MM.1S (cell line): ENCODE results near the gene ANAPC4.

Experiments used
- DNase-seq: peaks from one replicate; pipeline ENCODE4 v3.0.0-alpha.2; 2015
- H2AFZ ChIP-seq: fragments of 300-600 bp; sonication (generic); 2 replicates; pipeline ENCODE4 v1.6.0; 2016; ENCODE audit warnings: antibody characterized with exemption, low read length
- H3F3A ChIP-seq: fragments of 300-600 bp; sonication (generic); 2 replicates; pipeline ENCODE4 v1.6.1; 2016; ENCODE audit warnings: mild to moderate bottlenecking, antibody characterized with exemption, low read length, moderate library complexity, mixed read lengths; ENCODE audit not compliant: insufficient read depth
- H3K27ac ChIP-seq: fragments of 300-600 bp; sonication (generic); 2 replicates; pipeline ENCODE4 v1.5.1; 2016; ENCODE audit warnings: mild to moderate bottlenecking, low read length
- H3K27me3 ChIP-seq: fragments of 300-600 bp; sonication (generic); replicated peaks from 2 replicates; pipeline ENCODE4 v1.6.0; 2016; ENCODE audit warnings: low read length; ENCODE audit not compliant: insufficient read depth
- H3K36me3 ChIP-seq: fragments of 300-600 bp; sonication (generic); replicated peaks from 2 replicates; pipeline ENCODE4 v1.6.1; 2016; ENCODE audit warnings: mild to moderate bottlenecking, low read length, mixed read lengths; ENCODE audit not compliant: insufficient read depth
- H3K4me1 ChIP-seq: fragments of 300-600 bp; sonication (generic); 2 replicates; pipeline ENCODE4 v1.6.1; 2016; ENCODE audit warnings: low read length, mixed read lengths
- H3K4me2 ChIP-seq: fragments of 300-600 bp; sonication (generic); 2 replicates; pipeline ENCODE4 v1.6.0; 2016; ENCODE audit warnings: low read depth, low read length
- H3K4me3 ChIP-seq: fragments of 300-600 bp; sonication (generic); 2 replicates; pipeline ENCODE4 v1.5.1; 2016; ENCODE audit warnings: low read length, mixed read lengths
- H3K79me2 ChIP-seq: fragments of 300-600 bp; sonication (generic); 2 replicates; pipeline ENCODE4 v1.6.1; 2016; ENCODE audit warnings: mixed run types, low read length, mixed read lengths
- H3K9ac ChIP-seq: fragments of 300-600 bp; sonication (generic); 2 replicates; pipeline ENCODE4 v1.6.1; 2016; ENCODE audit warnings: low read length, mixed read lengths
- H3K9me2 ChIP-seq: fragments of 300-600 bp; sonication (generic); replicated peaks from 2 replicates; pipeline ENCODE4 v1.6.1; 2016; ENCODE audit warnings: mild to moderate bottlenecking, low read length, mixed read lengths; ENCODE audit not compliant: insufficient read depth
- H3K9me3 ChIP-seq: fragments of 300-600 bp; sonication (generic); replicated peaks from 2 replicates; pipeline ENCODE4 v1.6.1; 2016; ENCODE audit warnings: mild to moderate bottlenecking, low read length, mixed read lengths; ENCODE audit not compliant: insufficient read depth
- H4K20me1 ChIP-seq: fragments of 300-600 bp; sonication (generic); 2 replicates; pipeline ENCODE4 v1.6.1; 2016; ENCODE audit warnings: mild to moderate bottlenecking, low read length, moderate library complexity, mixed read lengths; ENCODE audit not compliant: insufficient read depth
- EZH2 ChIP-seq: fragments of 300-600 bp; sonication (generic); optimal IDR thresholded peaks from 2 replicates; pipeline ENCODE3; 2017; ENCODE audit warnings: low read depth, mild to moderate bottlenecking, antibody characterized with exemption, low read length, mixed read lengths
- EZH2phosphoT487 ChIP-seq: fragments of 300-600 bp; sonication (generic); IDR thresholded peaks from 2 replicates; pipeline ENCODE4 v1.6.1; 2018; ENCODE audit warnings: antibody characterized with exemption, low read length
- TF ChIP-seq, protein P1 (sequence below): fragments of 300-600 bp; sonication (generic); IDR thresholded peaks from 2 replicates; pipeline ENCODE4 v1.5.1; 2016; ENCODE audit warnings: antibody characterized with exemption, low read length, mixed read lengths

ANAPC4 gene

DNA sequence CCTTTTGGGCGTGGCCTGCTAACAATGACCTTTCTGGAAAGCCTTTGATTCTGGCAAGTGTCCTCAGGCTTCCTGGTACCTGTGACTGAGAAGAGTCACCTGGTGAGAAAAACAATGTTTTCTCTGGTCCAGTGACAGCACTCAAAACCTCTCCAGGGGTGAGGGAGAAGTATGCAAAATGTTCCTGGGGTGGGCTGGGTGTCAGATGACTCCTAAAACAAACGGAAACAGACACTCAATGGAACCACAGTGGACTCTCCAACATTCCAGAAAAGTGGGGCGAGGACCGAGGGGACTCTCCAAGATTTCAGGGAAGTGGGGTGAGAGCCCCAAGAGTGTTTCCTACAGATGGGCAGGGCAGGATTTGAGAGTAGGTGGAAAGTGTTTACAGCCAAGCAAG is 69.5 kb downstream of the ANAPC4 start:
- Histone ChIP-seq H3K27me3 (no peaks in the 10 kb centered on the region), H3K27ac (no peak overlapping the region), H2AFZ (no peak overlapping the region), H3K4me3 (no peak overlapping the region), H3K9me2 (no peaks in the 10 kb centered on the region), H4K20me1 (no peaks in the 10 kb centered on the region), H3K4me1 (no peaks in the 10 kb centered on the region), H3K9me3 (no peaks in the 10 kb centered on the region), H3K36me3 (no peaks in the 10 kb centered on the region), H3K79me2 (no peaks in the 10 kb centered on the region), H3K9ac (no peak overlapping the region), H3K4me2 (no peak overlapping the region), H3F3A (no peaks in the 10 kb centered on the region)
- DNase-seq = no peak
- TF ChIP-seq EZH2 (no peak), EZH2phosphoT487 (no peak)
- TF ChIP-seq, protein P1, sequence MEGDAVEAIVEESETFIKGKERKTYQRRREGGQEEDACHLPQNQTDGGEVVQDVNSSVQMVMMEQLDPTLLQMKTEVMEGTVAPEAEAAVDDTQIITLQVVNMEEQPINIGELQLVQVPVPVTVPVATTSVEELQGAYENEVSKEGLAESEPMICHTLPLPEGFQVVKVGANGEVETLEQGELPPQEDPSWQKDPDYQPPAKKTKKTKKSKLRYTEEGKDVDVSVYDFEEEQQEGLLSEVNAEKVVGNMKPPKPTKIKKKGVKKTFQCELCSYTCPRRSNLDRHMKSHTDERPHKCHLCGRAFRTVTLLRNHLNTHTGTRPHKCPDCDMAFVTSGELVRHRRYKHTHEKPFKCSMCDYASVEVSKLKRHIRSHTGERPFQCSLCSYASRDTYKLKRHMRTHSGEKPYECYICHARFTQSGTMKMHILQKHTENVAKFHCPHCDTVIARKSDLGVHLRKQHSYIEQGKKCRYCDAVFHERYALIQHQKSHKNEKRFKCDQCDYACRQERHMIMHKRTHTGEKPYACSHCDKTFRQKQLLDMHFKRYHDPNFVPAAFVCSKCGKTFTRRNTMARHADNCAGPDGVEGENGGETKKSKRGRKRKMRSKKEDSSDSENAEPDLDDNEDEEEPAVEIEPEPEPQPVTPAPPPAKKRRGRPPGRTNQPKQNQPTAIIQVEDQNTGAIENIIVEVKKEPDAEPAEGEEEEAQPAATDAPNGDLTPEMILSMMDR = no peak

DNA sequence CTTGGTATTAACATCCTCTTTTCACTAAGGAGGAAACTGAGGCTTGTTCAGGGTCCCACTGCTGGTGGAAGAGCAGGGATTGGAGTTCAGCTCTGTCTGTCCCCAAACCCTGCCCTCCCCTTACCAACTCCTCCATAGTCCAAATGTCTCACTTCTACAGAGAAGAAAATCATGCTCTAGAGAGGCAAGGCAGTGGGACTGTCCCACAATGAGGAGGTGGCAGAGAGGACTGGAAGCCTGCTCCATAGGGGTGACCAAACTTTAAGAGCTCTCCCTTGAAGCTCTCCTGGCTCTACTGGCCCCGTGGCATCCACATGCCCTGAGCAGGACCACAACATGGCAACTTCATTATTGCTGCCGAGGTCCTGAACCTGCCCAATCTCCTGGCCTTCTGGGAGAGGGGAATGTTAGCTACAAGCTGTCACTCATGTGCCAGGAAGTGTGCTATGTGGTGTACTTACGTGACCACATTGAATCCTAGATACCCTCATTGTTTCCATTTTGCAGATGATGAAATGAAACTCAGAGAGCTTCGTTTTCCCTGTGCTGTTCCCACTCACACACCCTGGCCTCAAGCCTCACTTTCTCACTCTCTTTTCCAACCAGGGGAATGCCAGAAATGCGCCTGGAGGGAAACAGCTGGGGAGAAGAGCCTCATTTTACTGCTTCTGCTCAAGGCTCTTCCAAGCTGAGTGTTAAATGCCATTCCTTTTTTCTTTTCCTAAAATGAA is 71.5 kb downstream of the ANAPC4 start:
- no peak overlapping the region for H3K9ac ChIP-seq
- no peaks in the 10 kb centered on the region for H3K36me3 ChIP-seq
- no peaks in the 10 kb centered on the region for H3K4me1 ChIP-seq
- H3F3A ChIP-seq = no peaks in the 10 kb centered on the region
- H3K9me2 ChIP-seq = no peaks in the 10 kb centered on the region
- no peak for DNase-seq
- no peaks in the 10 kb centered on the region for H4K20me1 ChIP-seq
- no peak overlapping the region for H3K4me2 ChIP-seq
- H3K27me3 ChIP-seq = no peaks in the 10 kb centered on the region
- TF ChIP-seq, protein P1 = no peak
- TF ChIP-seq EZH2 (no peak), EZH2phosphoT487 (no peak)
- H3K79me2 ChIP-seq = no peaks in the 10 kb centered on the region
- no peak overlapping the region for H3K4me3 ChIP-seq
- no peak overlapping the region for H3K27ac ChIP-seq
- H3K9me3 ChIP-seq = no peaks in the 10 kb centered on the region
- no peak overlapping the region for H2AFZ ChIP-seq

DNA sequence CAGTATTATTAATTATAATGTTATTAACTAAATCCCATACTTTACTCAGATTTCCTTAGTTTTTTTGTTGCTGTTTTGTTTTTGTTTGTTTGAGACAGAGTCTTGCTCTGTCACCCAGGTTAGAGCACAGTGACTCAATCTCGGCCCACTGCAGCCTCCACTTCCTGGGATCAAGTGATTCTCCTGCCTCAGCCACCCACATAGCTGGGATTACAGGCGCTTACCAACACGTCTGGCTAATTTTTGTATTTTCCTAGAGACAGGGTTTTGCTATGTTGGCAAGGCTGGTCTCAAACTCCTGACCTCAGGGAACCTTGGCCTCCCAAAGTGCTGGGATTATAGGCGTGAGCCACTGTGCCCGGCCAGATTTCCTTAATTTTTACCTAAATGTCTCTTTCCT is 72.2 kb downstream of the ANAPC4 start:
- no peaks in the 10 kb centered on the region for H4K20me1 ChIP-seq
- no peaks in the 10 kb centered on the region for H3K36me3 ChIP-seq
- DNase-seq = no peak
- no peaks in the 10 kb centered on the region for H3K4me1 ChIP-seq
- H3K9me2 ChIP-seq = no peaks in the 10 kb centered on the region
- H3K9ac ChIP-seq = no peak overlapping the region
- TF ChIP-seq EZH2 (no peak), EZH2phosphoT487 (no peak)
- TF ChIP-seq, protein P1 = no peak
- no peak overlapping the region for H3K4me2 ChIP-seq
- H2AFZ ChIP-seq = no peak overlapping the region
- H3K27me3 ChIP-seq = no peaks in the 10 kb centered on the region
- no peaks in the 10 kb centered on the region for H3F3A ChIP-seq
- H3K9me3 ChIP-seq = no peaks in the 10 kb centered on the region
- no peaks in the 10 kb centered on the region for H3K79me2 ChIP-seq
- H3K27ac ChIP-seq = no peak overlapping the region
- H3K4me3 ChIP-seq = no peak overlapping the region
